Colon (tissue), 2 donors: ENCODE data around the gene OST4.

ENCODE experiments used
- FAIRE-seq: peaks from 2 replicates; lab custom pipeline; 2012; peaks lifted over from hg19 to GRCh38; lab: Jason Lieb, UNC
- donor health status: control.
- donor health status: control.

Gene OST4

GRCh38 chr2:27092696-27093429 is 21.4 kb upstream of the OST4 start:
- no peak for FAIRE-seq

DNA sequence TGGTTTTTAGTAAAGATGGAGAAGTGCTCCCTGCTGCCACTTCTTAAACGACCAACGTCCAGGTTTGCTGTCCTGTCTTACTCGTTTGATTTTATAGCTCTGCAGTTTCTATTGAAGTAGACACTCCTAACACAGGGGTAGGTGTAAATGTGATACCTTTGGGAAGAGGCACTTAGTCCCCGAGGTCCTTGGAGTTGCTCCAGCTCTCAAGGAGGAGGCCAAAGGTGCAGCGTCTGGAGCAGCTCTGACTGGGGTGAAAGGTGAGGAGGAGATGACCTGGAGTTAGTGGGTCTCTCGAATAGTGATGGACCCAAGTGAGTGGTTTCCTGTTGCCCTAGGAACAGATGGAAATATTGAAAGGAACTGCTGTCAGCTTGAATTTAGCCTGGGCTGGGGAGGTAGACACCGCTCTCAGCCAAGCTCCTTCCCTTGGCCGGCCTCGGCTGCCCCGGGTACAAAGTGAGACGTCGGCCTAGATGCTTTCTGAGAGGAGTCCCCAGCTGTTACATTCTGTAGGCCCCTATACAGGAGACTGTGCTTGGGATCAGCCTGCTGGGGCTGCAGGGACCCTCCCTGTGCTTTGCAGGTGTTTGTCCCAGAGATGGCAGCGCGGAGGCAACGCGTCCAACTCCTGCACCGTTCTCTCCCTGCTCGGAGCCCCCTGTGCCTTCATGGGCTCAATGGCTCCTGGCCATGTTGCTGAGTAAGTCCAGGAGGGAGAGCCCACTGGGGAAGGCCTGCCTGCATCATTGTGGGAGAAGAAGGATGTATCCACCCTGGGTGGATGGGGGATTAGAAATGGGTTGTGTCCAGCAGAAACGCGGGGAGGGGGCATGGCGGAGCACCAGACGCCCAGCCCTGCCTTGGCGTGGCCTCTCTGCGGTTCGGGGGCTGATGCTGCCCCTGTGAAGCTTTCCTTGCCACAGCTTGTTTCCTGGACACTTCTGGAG is 20.6 kb upstream of the OST4 start:
- no peak for FAIRE-seq

DNA sequence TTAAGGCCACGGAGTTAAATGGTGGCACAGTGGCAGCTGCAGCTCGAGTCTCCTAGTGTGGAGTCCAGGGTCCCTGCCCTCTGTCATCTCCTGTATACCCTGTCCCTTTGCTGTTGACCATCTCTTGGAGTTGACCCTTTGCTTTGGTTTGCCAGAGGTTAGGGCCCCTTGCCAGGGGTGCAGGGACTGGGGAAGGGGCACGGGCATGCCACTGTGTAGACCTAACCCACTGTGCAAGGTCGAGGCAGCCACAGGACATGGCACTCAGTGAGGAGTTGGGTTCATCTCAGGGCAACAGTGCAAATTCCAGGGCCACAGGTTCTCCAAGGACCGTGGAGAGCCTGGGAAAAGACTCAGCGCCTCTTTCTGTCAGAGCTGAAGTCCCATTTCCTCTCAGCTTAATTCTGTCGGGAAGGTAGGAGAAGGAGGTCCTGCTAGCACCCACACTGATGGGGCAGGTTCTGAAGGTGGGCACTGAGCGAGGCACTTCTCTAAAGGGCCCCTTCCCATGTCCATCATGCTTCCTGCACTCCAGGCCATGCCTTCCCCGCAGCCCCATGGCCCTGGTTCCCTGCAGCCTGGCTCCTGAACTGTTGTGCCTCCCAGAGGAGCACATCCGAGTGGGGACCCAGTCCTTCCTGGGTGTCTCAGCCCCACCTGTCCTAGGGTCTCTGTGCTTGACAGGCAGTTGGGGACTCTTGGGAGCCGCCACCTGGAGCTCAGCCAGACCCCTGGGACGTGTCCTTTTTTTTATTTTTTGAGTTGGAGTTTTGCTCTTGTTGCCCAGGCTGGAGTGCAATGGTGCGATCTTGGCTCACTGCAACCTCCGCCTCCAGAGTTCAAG is 17.9 kb upstream of the OST4 start:
- no peak for FAIRE-seq

DNA sequence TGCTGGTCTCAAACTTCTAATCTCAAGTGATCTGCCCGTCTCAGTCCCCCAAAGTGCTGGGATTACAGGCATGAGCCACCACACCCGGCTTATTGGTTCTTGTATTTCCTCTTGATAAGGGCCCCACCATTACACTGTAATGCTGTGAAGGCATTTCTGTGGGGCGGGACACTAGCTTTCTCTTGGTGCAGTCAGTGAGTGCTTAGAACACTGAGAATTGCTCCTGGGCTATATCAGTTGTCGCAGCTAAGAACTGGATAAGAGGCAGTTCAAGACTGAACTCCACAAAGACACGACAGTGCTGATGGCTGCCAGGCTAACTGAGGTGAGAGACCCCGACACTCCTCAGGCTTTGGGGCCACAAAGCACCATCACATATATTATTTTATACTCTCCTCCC is 17.2 kb upstream of the OST4 start:
- FAIRE-seq: no peak

DNA sequence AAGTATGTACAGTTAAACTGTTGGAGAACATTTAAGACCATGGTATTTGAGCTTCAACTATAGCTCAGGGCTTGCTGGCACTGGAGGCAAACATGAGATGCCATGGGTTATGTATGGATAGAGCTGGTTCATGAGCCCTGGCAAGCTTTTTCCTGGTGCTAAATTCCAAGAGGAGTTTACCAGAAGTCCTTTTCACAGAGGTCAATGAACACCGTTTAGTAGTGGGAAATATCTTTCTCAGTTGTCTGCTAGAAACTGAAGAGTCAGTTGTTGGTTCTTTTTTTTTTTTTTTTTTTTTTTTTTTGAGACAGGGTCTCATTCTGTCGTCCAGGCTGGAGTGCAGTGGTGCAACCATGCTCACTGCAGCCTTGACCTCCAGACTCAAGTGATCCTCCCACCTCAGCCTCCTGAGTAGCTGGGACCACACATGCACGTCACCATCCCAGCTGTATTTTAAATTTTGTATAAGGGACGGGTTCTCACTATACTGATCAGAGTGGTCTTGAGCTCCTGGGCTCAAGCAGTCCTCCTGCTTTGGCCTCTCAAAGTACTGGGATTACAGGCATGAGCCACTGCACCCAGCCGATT is 16.5 kb upstream of the OST4 start:
- no peak for FAIRE-seq

DNA sequence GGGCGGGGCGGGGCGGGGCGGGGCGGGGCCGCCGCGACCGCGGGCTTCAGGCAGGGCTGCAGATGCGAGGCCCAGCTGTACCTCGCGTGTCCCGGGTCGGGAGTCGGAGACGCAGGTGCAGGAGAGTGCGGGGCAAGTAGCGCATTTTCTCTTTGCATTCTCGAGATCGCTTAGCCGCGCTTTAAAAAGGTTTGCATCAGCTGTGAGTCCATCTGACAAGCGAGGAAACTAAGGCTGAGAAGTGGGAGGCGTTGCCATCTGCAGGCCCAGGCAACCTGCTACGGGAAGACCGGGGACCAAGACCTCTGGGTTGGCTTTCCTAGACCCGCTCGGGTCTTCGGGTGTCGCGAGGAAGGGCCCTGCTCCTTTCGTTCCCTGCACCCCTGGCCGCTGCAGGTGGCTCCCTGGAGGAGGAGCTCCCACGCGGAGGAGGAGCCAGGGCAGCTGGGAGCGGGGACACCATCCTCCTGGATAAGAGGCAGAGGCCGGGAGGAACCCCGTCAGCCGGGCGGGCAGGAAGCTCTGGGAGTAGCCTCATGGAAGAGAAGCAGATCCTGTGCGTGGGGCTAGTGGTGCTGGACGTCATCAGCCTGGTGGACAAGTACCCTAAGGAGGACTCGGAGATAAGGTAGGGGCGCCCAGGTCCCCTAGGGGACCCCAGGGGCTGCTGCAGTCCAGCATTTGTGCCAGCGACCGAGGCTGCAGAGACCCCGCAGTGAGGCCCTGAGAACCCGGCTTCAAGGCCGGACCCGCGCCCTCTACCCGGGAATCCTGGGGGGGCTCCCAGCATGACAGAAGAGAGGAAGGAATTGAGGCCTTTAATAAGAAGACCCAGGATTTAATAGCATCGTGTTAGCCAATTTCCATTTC is 15.5 kb upstream of the OST4 start, which contains the start of gene KHK:
TSS of gene KHK (plus strand) at position 49 of the 870 bp plus-strand sequence. CDS start at position 537, 488 bp downstream.
- no peak for FAIRE-seq

GRCh38 chr2:27086090-27086723 is 14.8 kb upstream of the OST4 start:
- FAIRE-seq: no peak

DNA sequence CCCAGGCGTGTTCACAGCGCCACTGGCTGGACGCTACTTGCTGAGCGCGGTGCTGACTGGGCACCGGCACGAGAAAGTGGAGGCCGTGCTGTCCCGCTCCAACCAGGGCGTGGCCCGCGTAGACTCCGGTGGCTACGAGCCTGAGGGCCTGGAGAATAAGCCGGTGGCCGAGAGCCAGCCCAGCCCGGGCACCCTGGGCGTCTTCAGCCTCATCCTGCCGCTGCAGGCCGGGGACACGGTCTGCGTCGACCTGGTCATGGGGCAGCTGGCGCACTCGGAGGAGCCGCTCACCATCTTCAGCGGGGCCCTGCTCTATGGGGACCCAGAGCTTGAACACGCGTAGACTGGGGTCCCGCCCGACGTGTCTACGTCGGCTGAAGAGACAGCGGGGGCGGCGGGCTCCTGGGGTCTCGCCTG is 14.2 kb upstream of the OST4 start:
- FAIRE-seq: no peak

DNA sequence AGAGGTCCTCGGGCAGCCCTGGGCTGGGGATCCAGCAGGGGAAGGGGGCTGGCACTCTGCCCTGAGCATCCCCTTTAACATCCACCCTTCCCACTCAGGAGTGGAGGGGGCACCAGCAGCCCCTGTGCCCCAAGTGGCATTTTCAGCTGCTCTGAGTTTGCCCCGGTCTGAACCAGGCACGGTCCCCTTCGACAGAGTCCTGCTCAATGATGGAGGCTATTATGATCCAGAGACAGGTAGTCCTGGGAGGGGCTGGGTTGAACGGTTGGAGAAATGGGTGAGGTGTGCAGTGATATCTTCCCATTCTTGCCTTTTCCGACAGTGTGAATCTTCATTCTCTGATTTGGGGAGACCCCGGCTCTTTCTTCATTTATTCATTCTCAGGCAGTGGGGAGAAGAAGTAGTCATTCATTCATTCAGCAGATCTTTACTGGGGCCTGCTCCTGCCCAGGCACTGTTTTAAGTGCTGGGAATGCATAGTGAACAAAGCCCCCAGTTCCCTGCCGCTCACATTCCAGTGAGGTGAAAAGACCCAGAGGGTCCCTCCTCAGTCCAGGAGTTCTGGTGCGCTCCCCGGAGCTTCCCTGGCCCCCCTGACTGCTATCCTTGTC is 13.7 kb upstream of the OST4 start:
- FAIRE-seq: no peak

DNA sequence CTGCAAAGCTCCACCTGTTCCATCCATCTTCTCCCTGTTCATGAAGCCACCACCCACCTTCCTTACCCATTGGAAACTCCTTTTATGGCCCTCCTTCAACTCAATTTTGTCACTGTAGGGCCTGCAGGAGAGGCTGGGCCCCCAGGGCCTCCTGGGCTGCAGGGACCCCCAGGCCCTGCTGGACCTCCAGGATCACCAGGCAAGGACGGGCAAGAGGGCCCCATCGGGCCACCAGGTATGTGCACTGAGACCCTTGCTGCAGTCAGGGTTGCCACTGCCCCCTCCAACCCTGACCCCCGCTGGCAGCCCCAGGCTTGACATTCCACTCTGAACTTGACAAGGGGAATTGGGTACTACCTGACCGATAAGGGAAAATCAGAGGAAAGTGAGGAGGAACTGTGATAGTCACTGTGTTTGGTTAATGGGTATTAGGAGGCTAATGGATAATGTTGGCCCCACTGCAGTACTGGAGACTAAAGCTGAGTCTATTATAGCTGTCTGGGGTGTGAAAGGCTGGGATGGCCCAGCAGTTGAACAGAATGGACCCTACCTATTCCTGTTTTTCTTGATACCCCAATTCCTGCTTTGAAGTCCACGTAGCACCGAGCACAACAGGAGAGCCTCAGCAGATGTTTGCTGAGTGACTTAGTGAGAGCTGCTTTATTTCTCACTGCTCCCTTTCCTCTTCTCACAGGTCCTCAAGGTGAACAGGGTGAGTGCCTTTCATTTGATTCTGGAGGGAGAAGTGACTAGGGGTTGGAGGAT is 13.0 kb upstream of the OST4 start:
- no peak for FAIRE-seq

- no peak for FAIRE-seq
These were observed 12.2 kb upstream of the OST4 start for GRCh38 chr2:27083410-27084296.

GRCh38 chr2:27082773-27083409 is 11.4 kb upstream of the OST4 start:
- FAIRE-seq: no peak

DNA sequence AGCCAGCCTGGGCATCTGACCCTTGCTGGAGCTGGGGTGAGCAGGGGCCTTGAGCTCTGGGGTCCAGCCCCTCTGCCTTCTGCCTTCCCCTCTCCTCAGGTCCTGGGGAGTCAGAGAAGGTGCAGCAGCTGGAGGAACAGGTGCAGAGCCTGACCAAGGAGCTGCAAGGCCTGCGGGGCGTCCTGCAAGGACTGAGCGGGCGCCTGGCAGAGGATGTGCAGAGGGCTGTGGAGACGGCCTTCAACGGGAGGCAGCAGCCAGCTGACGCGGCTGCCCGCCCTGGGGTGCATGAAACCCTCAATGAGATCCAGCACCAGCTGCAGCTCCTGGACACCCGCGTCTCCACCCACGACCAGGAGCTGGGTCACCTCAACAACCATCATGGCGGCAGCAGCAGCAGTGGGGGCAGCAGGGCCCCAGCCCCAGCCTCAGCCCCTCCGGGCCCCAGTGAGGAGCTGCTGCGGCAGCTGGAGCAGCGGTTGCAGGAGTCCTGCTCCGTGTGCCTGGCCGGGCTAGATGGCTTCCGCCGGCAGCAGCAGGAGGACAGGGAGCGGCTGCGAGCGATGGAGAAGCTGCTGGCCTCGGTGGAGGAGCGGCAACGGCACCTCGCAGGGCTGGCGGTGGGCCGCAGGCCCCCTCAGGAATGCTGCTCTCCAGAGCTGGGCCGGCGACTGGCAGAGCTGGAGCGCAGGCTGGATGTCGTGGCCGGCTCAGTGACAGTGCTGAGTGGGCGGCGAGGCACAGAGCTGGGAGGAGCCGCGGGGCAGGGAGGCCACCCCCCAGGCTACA is 10.7 kb upstream of the OST4 start:
- no peak for FAIRE-seq

DNA sequence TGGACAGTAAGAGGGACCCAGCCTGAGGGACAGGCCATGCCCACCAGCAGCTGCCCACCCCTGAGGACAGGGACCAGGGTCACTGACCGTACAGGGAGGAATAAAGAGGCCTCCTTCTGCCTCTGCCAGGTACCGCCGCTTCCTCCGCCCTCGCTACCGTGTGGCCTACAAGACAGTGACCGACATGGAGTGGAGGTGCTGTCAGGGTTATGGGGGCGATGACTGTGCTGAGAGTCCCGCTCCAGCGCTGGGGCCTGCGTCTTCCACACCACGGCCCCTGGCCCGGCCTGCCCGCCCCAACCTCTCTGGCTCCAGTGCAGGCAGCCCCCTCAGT is 9.1 kb upstream of the OST4 start:
- FAIRE-seq: no peak

- no peak for FAIRE-seq
These were observed 8.7 kb upstream of the OST4 start for GRCh38 chr2:27080140-27080469.

- FAIRE-seq: no peak
These were observed 8.0 kb upstream of the OST4 start for GRCh38 chr2:27079233-27080139.
